Daoy (cell line): Measurements from ENCODE around the gene EN1. TPM values are rescaled to one million over a fixed set of nuclear protein-coding genes. Genes with fewer than 3 reads are reported as not detected.

Source experiments
- DNase-seq: peaks from one replicate; pipeline ENCODE4 v3.0.0-alpha.2; 2015; ENCODE audit warnings: low read depth
- total RNA-seq: library from RNA; depleted of rRNA; stranded (reverse); fragments of >200 nt; shearing (Covaris generic); gene quantifications from 2 replicates; pipeline ENCODE4 v1.2.3, GENCODE V29; 2014

Gene EN1
- total RNA-seq, 1 experiment from 2014 or later = 1.8 TPM

GRCh38 chr2:118856330-118856977 is 9.0 kb upstream of the EN1 start:
- no peak for DNase-seq

GRCh38 chr2:118855451-118856279 is 8.2 kb upstream of the EN1 start:
- peak; percentile 93 for DNase-seq

DNA sequence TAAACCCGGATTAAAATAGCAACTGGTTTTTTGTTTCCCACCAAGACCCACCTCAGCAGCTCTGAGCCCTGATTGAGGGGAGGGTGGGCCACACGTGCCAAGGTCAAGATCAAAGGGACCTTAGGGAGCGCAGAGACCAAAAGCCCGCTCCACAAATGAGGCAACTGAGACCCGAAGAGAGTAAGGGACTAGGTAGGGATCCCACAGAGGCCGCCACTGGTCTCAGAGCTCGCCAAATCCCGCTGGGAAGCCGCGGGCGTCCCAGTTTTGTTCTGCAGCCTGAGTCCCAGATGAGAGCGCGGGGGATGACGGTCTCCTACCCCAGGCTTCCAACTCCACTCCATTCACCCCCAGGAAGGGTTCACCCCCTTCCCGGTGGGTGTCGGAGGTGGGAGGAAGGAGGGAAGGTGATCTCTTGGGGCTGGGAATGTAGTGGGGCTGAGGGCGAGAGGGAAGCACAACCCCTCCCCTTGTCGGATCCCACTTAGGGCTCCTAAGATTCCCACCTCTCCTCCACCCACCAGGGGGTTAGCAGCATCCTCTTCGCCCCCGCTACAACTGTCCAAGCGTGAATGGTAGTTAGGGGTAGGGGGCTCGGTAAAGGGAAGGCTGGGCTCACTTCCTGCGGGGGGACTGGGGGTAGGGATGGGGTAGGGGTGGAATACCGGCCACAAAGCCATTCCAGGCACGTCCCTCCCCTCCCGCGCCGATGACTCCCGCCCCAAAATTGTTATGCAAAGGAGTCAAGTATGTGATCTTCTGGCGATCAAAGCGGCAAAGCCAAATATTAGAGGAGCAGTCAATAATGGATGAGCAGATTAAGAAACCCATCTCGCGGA is 7.3 kb upstream of the EN1 start:
- peak; percentile 41 for DNase-seq

DNA sequence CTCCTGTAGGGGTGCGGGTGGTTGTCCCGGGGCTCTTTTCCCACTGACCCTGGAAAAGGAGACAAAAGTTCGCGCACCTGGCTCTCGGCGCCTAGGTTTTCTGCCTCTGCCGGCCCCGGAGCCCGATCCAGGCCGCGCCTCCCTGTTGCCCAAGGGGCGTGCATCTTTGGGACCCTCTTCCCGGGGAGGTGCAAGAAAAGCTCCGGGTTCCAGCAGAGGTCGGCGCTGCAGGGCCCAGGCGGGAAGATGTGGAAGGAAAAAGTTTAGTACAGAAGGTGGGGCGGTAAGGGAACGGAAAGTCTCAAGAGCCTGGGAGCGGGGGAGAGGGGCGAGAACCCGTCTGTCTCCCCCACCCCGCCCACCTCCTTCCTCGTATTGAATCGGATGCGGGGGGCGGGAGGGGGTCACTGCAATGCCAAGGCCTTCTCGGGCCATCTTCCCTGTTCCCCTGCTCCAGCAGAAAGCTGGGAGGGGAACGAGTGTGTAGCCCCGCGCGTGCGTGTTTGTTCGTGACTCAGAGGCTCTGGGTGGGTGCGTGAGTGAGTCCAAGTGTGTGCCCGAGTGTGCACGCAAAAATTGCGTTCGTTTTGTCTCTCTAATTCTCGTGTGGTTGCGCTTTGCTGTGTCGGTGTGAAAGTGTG is 6.3 kb upstream of the EN1 start:
- DNase-seq = no peak

DNA sequence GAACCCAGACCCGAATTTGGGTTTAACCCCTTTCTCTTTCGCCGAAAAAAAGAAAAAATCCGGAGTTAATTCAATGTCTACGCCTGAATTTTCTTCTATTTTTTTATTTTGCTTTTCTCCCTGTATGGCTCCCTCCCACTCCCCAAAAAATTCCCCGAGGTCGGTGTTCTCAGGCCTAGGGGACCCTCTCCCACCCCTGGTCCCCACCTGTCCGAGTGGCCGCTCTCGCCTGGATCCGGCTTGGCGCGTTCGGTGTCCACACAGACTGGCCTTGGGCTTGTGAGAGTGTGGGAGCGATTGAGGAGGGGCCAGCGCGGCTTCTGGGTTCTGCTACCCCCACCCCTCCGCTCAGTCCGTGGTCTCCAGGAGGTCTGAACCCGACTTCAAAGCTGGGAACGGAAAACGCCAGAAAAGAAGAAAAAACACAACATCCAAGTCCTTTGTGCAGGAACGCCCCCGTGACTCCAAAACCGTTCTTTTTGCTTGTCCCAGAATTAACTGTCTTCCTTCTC is 5.7 kb upstream of the EN1 start:
- no peak for DNase-seq

GRCh38 chr2:118852605-118853128 is 5.2 kb upstream of the EN1 start:
- DNase-seq = peak; percentile 35

DNA sequence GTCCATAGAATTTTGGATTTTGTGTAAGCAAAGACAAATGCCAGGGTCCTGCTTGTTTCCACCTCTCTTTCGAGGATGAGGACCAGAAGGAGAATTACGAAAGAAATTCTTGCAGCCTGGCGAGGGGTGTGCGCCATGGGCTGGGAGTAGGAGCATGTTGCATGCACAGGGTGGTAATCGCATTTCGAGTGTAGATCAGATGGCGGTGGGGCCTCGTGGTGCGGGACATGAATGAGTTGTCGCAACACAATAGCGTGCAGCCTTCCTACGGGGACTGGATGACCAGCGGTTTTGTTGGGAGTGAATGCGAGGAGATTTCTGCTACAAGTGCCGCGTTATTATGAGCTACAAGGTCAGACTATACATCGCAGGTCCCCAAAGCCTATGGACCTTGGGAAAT is 4.2 kb upstream of the EN1 start:
- no peak for DNase-seq

DNA sequence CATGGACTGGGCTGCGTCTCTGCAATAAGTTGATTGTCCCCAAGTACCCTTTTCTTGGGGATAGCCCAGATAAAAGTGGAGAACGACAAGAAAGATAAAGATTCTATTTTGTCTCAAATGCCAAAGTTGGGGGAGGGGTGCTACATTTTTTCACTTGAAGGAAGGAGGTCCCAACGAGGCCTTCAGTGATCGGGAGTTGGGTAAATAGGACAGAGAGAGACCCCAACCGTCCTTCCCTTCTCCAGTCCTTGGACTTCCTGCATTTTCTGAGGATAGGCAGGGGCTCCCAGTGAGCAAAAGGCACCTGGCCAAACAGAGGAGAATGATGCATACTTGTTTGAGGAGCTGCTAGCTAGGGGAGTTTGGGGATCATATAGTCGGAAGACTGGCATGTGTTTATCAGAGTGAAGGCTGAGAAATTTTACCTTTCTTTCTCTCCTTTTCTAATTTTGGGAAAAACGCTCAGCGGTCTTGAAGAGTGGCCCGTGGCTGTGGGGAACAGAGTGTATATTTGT is 3.5 kb upstream of the EN1 start:
- DNase-seq = no peak

- DNase-seq = no peak
These were observed 2.9 kb upstream of the EN1 start for GRCh38 chr2:118850168-118850900.

DNA sequence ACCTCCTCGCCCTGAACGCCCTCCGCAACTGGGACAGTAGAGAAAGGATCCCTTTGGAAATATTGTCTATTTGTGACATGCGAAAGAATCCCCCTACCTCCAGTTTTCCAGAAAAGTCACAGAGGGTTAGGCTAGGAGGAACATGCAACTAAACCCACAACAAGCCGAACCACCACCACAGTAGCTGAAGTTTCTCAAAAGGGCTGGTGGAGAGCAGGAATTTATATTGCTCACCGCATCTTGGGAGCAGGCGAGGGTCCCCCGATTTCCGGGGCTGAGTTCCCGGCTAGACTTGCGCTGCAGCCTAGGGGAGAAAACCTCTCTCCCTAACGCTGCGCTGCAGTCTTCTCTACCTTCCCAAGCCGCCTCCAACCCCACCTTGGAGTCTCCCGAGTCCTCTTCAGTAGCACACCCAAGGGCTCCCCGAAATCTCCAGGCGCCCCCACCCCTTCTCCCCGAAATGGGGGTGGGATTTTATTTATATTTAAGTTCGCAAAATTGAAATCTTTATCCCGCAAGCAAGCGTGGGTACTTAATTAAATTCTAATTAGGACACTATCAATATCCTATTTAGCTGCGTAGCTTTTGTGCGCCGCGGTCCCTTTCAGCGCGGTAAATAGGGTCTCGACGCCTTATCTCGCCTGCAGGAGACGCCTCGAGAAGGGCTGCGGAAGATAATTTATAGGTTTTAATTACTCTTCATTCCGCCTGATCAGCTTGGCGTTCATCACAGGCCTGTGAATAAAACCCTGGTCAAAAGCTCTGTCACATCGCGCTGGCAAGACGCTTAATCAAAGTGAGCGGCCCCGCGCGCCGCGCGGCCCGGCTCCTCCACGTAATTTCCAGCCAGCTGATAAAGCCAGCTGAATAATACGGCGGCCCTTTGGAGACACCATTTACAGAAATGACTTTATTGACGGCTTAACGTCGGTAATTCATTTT is 2.0 kb upstream of the EN1 start:
- no peak for DNase-seq

DNA sequence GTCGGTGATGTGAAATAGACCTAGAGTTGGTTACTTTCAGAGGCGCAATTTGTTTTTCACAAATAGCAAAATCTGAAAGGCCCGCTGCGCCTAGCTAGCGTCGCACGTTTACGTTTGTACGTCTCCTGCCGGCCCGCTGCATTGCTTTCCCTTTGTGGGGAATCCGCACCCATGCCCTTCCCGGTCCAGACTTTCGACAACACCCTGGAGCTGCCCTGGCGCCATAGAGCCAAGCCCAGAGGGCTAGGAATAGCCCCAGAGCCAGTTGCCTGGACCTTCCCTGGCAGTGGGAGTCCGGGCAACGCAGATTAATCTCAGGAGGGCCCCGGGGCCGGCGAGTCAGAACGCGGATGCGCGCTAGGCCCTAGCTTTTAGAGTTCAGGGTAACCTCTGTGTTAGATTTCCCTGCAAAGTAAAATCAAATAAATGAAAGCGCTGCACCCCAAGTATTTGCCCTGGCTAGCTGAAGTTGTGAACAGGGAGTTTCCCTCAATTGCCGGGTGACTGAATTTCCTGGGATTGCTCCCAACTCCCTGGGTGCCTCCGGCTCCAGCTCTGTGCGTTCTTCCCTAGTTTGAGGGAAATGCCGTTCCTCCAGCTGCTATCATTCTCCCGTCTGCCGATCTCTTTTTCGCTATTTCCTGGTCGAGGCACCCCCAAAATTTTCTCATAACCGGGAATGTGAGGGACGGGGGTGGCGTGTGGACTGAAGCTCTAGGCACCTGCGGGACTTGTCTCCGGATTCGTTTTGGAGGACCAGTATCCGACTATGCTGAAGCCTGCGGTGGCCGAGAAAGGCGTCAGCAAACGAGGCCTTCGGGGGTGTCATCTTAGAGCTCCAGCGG is 1.2 kb upstream of the EN1 start:
- peak; percentile 42 for DNase-seq

GRCh38 chr2:118847762-118848172 is 319 bp upstream of the EN1 start:
- peak; percentile 96 for DNase-seq

- DNase-seq = peak; percentile 53
These were observed 951 bp downstream of the EN1 start for GRCh38 chr2:118846442-118846952.

- DNase-seq = peak; percentile 57
These were observed 1.7 kb downstream of the EN1 start for GRCh38 chr2:118845522-118846441.

- peak; percentile 60 for DNase-seq
These were observed 2.4 kb downstream of the EN1 start for GRCh38 chr2:118845005-118845521.

- DNase-seq = peak; percentile 55
These were observed 3.0 kb downstream of the EN1 start for GRCh38 chr2:118844261-118845004.
